ENCODE results near the gene RGP1. TPM values are rescaled to one million over a fixed set of nuclear protein-coding genes. Genes with fewer than 3 reads are reported as not detected.

The RGP1 gene
- total RNA-seq, 2 experiments from 2014 or later: 13.5 to 27.1 TPM

GRCh38 chr9:35790385-35791296, 41.6 kb downstream of the RGP1 start:
- Histone ChIP-seq H3K9me2 (ENCODE audit: insufficient read depth, low read length) (no peaks in the 10 kb centered on the region), H3K36me3 (ENCODE audit: insufficient read depth, low read length) (peaks cover 3% of the 10 kb centered on the region; the same call in 1 of the 2 replicates), H3K4me3 (ENCODE audit: low read depth, low read length, poor library complexity, severe bottlenecking) (no peak overlapping the region), H3K9me3 (ENCODE audit: low read length) (no peaks in the 10 kb centered on the region), H4K20me1 (ENCODE audit: insufficient read depth, low read length) (no peaks in the 10 kb centered on the region), H3K4me1 (ENCODE audit: insufficient read depth, low read length, poor library complexity, severe bottlenecking) (peaks cover 12% of the 10 kb centered on the region), H3K4me2 (ENCODE audit: low read length) (no peak overlapping the region), H2AFZ (ENCODE audit: low read length) (no peak overlapping the region), H3K79me2 (ENCODE audit: insufficient read depth, low read depth, low read length) (no peaks in the 10 kb centered on the region), H3K27ac (ENCODE audit: low read depth, low read length, poor library complexity, severe bottlenecking) (no peak overlapping the region)
- DNase-seq (ENCODE audit: low spot score): peak; percentile 73
- intact Hi-C loops (cut with micrococcal nuclease; ENCODE audit: unreplicated experiment): loop anchor here (1.0 to 10.0 kb wide), 3 partner anchors 36 to 234 kb away; no protein-coding TSS in a partner anchor
- BruUV-seq (replicated peaks): no TSS peak
- TF ChIP-seq, protein P1, sequence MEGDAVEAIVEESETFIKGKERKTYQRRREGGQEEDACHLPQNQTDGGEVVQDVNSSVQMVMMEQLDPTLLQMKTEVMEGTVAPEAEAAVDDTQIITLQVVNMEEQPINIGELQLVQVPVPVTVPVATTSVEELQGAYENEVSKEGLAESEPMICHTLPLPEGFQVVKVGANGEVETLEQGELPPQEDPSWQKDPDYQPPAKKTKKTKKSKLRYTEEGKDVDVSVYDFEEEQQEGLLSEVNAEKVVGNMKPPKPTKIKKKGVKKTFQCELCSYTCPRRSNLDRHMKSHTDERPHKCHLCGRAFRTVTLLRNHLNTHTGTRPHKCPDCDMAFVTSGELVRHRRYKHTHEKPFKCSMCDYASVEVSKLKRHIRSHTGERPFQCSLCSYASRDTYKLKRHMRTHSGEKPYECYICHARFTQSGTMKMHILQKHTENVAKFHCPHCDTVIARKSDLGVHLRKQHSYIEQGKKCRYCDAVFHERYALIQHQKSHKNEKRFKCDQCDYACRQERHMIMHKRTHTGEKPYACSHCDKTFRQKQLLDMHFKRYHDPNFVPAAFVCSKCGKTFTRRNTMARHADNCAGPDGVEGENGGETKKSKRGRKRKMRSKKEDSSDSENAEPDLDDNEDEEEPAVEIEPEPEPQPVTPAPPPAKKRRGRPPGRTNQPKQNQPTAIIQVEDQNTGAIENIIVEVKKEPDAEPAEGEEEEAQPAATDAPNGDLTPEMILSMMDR (conservative IDR thresholded peaks at IDR 0.05; ENCODE audit: low read length): peak; percentile 95
- TF ChIP-seq EZH2phosphoT487 (IDR thresholded peaks at IDR 0.05; ENCODE audit: borderline replicate concordance, low read depth, low read length): no peak
- CTCF ChIA-PET (ENCODE audit: unreplicated experiment): interaction anchor here (0.6 to 1.4 kb wide), 6 partner anchors 15 to 92 kb away, joined by 3 to 5 read pairs (median 3); partner anchors contain the start of gene HINT2
- POLR2A ChIA-PET: interaction anchor here (0.6 to 1.1 kb wide), 4 partner anchors 12 to 60 kb away, joined by 3 to 4 read pairs (median 3); no protein-coding TSS in a partner anchor

- TF ChIP-seq, protein P1 (conservative IDR thresholded peaks at IDR 0.05; ENCODE audit: low read length): no peak
- TF ChIP-seq EZH2phosphoT487 (IDR thresholded peaks at IDR 0.05; ENCODE audit: borderline replicate concordance, low read depth, low read length): no peak
- Histone ChIP-seq H3K4me2 (ENCODE audit: low read length) (no peak within 1 kb of the TSS), H3K9me2 (ENCODE audit: insufficient read depth, low read length) (no peaks in the 10 kb centered on the region), H3K4me3 (ENCODE audit: low read depth, low read length, poor library complexity, severe bottlenecking) (no peak within 1 kb of the TSS), H4K20me1 (ENCODE audit: insufficient read depth, low read length) (no peaks in the 10 kb centered on the region), H3K27ac (ENCODE audit: low read depth, low read length, poor library complexity, severe bottlenecking) (no peak within 1 kb of the TSS), H2AFZ (ENCODE audit: low read length) (no peak within 1 kb of the TSS), H3K4me1 (ENCODE audit: insufficient read depth, low read length, poor library complexity, severe bottlenecking) (peaks cover 9% of the 10 kb centered on the region), H3K79me2 (ENCODE audit: insufficient read depth, low read depth, low read length) (no peaks in the 10 kb centered on the region), H3K9me3 (ENCODE audit: low read length) (no peaks in the 10 kb centered on the region), H3K36me3 (ENCODE audit: insufficient read depth, low read length) (peaks cover 2% of the 10 kb centered on the region; the same call in 1 of the 2 replicates)
- intact Hi-C loops (cut with micrococcal nuclease; ENCODE audit: unreplicated experiment): loop anchor here (10.0 kb wide), 1 partner anchor 233 kb away; no protein-coding TSS in a partner anchor
- CTCF ChIA-PET (ENCODE audit: unreplicated experiment): no interaction called here
- BruUV-seq (replicated peaks): no TSS peak
- POLR2A ChIA-PET: interaction anchor here (2.0 kb wide), 1 partner anchor 15 kb away, joined by 4 read pairs; no protein-coding TSS in a partner anchor
- DNase-seq (ENCODE audit: low spot score): no peak
These were observed 42.3 kb downstream of the RGP1 start, which contains the start of gene NPR2 for GRCh38 chr9:35791297-35791921. TSS of gene NPR2 (plus strand) at chr9:35791591. CDS start at chr9:35792409, 818 bp downstream.
